Brain pericyte (primary cell): ENCODE results near the gene GRK7.
"Not testable (repeated sequence)": the region's sequence is repeated elsewhere in the genome, so short reads cannot be mapped to it uniquely, and the experiment has no call there.

Experiments
- DNase-seq: peaks from one replicate; pipeline ENCODE4 v3.0.0-alpha.2; 2012; ENCODE audit warnings: low read depth, low spot score

Gene GRK7

GRCh38 chr3:141795741-141796080 is 32.5 kb downstream of the GRK7 start:
- no peak for DNase-seq

GRCh38 chr3:141796081-141796888 is 33.1 kb downstream of the GRK7 start:
- no peak for DNase-seq

- peak; percentile 72 for DNase-seq
These were observed 33.9 kb downstream of the GRK7 start for GRCh38 chr3:141796889-141797781.

- no peak for DNase-seq
These were observed 34.7 kb downstream of the GRK7 start for GRCh38 chr3:141797819-141798447.

- no peak for DNase-seq
These were observed 35.2 kb downstream of the GRK7 start for GRCh38 chr3:141798448-141798845.

GRCh38 chr3:141802316-141803077 is 39.3 kb downstream of the GRK7 start:
- no peak for DNase-seq

GRCh38 chr3:141803538-141803937 is 40.3 kb downstream of the GRK7 start:
- DNase-seq: not testable (repeated sequence)

- DNase-seq: no peak
These were observed 41.2 kb downstream of the GRK7 start for GRCh38 chr3:141804447-141804777.

GRCh38 chr3:141804778-141805639 is 41.8 kb downstream of the GRK7 start:
- DNase-seq: no peak

- DNase-seq: no peak
These were observed 44.2 kb downstream of the GRK7 start for GRCh38 chr3:141807277-141808033.

GRCh38 chr3:141808586-141808985 is 45.4 kb downstream of the GRK7 start:
- no peak for DNase-seq

- no peak for DNase-seq
These were observed 47.0 kb downstream of the GRK7 start for GRCh38 chr3:141810161-141810560.

GRCh38 chr3:141811348-141811747 is 48.1 kb downstream of the GRK7 start:
- no peak for DNase-seq

GRCh38 chr3:141812084-141812483 is 48.9 kb downstream of the GRK7 start:
- no peak for DNase-seq

GRCh38 chr3:141812586-141812985 is 49.4 kb downstream of the GRK7 start:
- DNase-seq: no peak
